CD4-positive, alpha-beta T cell (primary cell): ENCODE measurements around the gene HIPK1. TPM values are rescaled to one million over a fixed set of nuclear protein-coding genes. Genes with fewer than 3 reads are reported as not detected.

Source experiments
- ATAC-seq: fragments of 200-7000 bp; cut with Tn5 transposase; one replicate; pipeline ENCODE4 v1.10.0; 2022; ENCODE audit warnings: mild to moderate bottlenecking; ENCODE audit not compliant: poor library complexity
- CTCF ChIA-PET: fragments of 350-600 bp; sonication (Branson Sonifier 250); formaldehyde crosslinking; loops from one replicate; lab custom pipeline; 2021; ENCODE audit warnings: antibody characterized with exemption, inconsistent platforms; lab: Charles Lee
- POLR2A ChIA-PET: fragments of 350-600 bp; sonication (Branson Sonifier 250); formaldehyde crosslinking; loops from one replicate; lab custom pipeline; 2021; ENCODE audit warnings: antibody characterized with exemption, inconsistent platforms; lab: Charles Lee
- DNase-seq, 14 experiments: peaks; one replicate each; pipeline ENCODE4 v3.0.0-alpha.2; 2013 to 2020; ENCODE audit warnings: mixed read lengths in 2 of 14
- H3K27ac ChIP-seq, 2 donors: one replicate each; pipeline versions ENCODE4 v1.5.1 to v1.7.0; 2013; ENCODE audit warnings: low read length in 2 of 2, low read depth in 1 of 2, mild to moderate bottlenecking in 1 of 2
- H3K27me3 ChIP-seq, 2 experiments: 1 replicate in 1 of 2; 2 replicates in 1 of 2; pipeline versions ENCODE4 v1.6.1 to v1.7.0; 2013; ENCODE audit warnings: low read length in 2 of 2, control low read depth in 1 of 2, mild to moderate bottlenecking in 1 of 2, moderate library complexity in 1 of 2; ENCODE audit not compliant: insufficient read depth in 2 of 2, control insufficient read depth in 1 of 2
- H3K36me3 ChIP-seq: one replicate; pipeline ENCODE4 v1.6.1; 2013; ENCODE audit warnings: low read length, control low read depth; ENCODE audit not compliant: insufficient read depth
- H3K4me1 ChIP-seq: one replicate; pipeline ENCODE4 v1.6.1; 2013; ENCODE audit warnings: low read length, control low read depth; ENCODE audit not compliant: insufficient read depth
- H3K4me3 ChIP-seq: one replicate; pipeline ENCODE4 v1.5.1; 2013; ENCODE audit warnings: mild to moderate bottlenecking, low read length, moderate library complexity
- H3K9me3 ChIP-seq, 2 experiments: 1 replicate in 1 of 2; 2 replicates in 1 of 2; pipeline versions ENCODE4 v1.6.1 to v1.7.0; 2013; ENCODE audit warnings: low read length in 2 of 2, mild to moderate bottlenecking in 2 of 2, control low read depth in 1 of 2, moderate library complexity in 1 of 2; ENCODE audit not compliant: control insufficient read depth in 1 of 2, insufficient read depth in 1 of 2
- H3K27ac Mint-ChIP-seq: one replicate; pipeline ENCODE4 v1.8.0; 2020; ENCODE audit warnings: mixed read lengths
- H3K27me3 Mint-ChIP-seq: one replicate; pipeline ENCODE4 v1.8.0; 2021; ENCODE audit warnings: mixed read lengths
- H3K36me3 Mint-ChIP-seq: one replicate; pipeline ENCODE4 v1.8.0; 2021; ENCODE audit warnings: low read depth, mixed read lengths
- H3K4me1 Mint-ChIP-seq: one replicate; pipeline ENCODE4 v1.8.0; 2021; ENCODE audit warnings: low read depth, mixed read lengths
- H3K4me3 Mint-ChIP-seq: one replicate; pipeline ENCODE4 v1.8.0; 2020; ENCODE audit warnings: mild to moderate bottlenecking, mixed read lengths
- H3K9me3 Mint-ChIP-seq: one replicate; pipeline ENCODE4 v1.8.0; 2020; ENCODE audit warnings: mixed read lengths
- intact Hi-C, 2 experiments: fragments of 100-400 bp; cut with DNase I in 1 of 2; cut with micrococcal nuclease in 1 of 2; formaldehyde crosslinking; loops; one replicate each; pipeline versions ENCODE4 v1.15.1 to v1.9.0; 2023 to 2025; cut with DNase I, micrococcal nuclease
- total RNA-seq, 174 experiments: library from RNA in 2 of 174; stranded (reverse) in 2 of 174; gene quantifications; one replicate each; pipeline ENCODE4 v1.2.3 and lab custom pipeline; 2021 to 2026
- TF ChIP-seq, protein P1 (sequence below): fragments of 200-600 bp; IDR thresholded peaks from one replicate; pipeline ENCODE4 v1.8.0; 2022; ENCODE audit warnings: antibody characterized with exemption, mild to moderate bottlenecking

Gene HIPK1
- total RNA-seq, 2 experiments from 2014 or later = 245 to 251 TPM

DNA sequence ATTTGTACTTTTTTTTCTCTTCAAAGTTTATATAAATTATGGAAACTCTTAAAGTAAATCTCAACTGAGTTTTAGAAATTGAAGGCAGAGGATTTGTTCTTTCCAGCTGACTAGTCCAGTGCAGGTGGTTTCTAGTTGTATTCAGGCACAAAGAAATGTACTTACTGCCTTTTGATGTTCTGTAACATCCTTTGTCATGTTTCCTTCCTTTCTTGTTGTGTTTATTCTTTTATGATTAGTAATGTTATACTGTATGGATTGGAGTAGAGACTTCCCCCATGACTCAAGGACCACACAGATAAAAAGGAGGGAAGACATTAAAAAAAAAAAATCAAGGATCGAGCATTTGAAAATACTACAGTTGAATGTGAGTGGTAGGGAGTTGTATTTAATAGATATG lies 8.0 kb downstream of the HIPK1 start:
- Histone ChIP-seq H3K27ac (no peak overlapping the region), H3K36me3 (peaks cover 15% of the 10 kb centered on the region), H3K4me3 (no peak overlapping the region), H3K4me1 (peaks cover 71% of the 10 kb centered on the region), H3K27me3 (no peaks in the 10 kb centered on the region), H3K9me3 (no peaks in the 10 kb centered on the region)
- Mint-ChIP-seq H3K27ac (peak overlapping the region; percentile 77), H3K27me3 (no peaks in the 10 kb centered on the region), H3K36me3 (peaks cover 45% of the 10 kb centered on the region), H3K4me1 (peaks cover 82% of the 10 kb centered on the region), H3K9me3 (no peaks in the 10 kb centered on the region), H3K4me3 (peak overlapping the region; percentile 82)
- POLR2A ChIA-PET = interaction anchor here (10.1 kb wide), 1 partner anchor 13 kb away, joined by 245 read pairs; no protein-coding TSS in a partner anchor
- DNase-seq (peak in 3 of 14 experiments; percentile 25 to 43 (median 31)), ATAC-seq (peak; percentile 18)
- TF ChIP-seq, protein P1, sequence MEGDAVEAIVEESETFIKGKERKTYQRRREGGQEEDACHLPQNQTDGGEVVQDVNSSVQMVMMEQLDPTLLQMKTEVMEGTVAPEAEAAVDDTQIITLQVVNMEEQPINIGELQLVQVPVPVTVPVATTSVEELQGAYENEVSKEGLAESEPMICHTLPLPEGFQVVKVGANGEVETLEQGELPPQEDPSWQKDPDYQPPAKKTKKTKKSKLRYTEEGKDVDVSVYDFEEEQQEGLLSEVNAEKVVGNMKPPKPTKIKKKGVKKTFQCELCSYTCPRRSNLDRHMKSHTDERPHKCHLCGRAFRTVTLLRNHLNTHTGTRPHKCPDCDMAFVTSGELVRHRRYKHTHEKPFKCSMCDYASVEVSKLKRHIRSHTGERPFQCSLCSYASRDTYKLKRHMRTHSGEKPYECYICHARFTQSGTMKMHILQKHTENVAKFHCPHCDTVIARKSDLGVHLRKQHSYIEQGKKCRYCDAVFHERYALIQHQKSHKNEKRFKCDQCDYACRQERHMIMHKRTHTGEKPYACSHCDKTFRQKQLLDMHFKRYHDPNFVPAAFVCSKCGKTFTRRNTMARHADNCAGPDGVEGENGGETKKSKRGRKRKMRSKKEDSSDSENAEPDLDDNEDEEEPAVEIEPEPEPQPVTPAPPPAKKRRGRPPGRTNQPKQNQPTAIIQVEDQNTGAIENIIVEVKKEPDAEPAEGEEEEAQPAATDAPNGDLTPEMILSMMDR = no peak
- intact Hi-C loops = loop anchor here in 1 of 2 experiments (5.0 kb wide), 1 partner anchor 35 kb away; no protein-coding TSS in a partner anchor
- CTCF ChIA-PET = interaction anchor here (1.7 kb wide), 1 partner anchor 12 kb away, joined by 3 read pairs; no protein-coding TSS in a partner anchor

DNA sequence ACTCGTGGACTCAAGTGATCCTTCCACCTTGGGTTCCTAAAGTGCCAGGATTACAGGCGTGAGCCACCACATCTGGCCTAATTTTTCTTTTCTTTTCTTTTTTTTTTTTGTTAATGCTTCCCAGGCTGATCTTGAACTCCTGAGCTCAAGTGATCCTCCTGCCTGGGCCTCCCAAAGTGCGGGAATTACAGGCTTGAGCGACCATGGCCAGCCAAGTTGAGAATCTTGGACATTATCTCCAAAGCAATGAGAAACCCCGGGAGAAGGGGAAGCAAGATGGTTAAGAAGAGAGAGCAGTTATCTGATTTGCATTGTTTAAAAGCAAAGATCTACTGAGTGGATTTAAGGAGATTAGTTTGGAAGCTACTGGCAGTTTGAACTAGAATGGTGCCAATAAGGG lies 9.1 kb downstream of the HIPK1 start:
- Mint-ChIP-seq H3K4me1 (peaks cover 77% of the 10 kb centered on the region), H3K36me3 (peaks cover 47% of the 10 kb centered on the region), H3K27ac (peak overlapping the region; percentile 77), H3K4me3 (peak overlapping the region; percentile 82), H3K27me3 (no peaks in the 10 kb centered on the region), H3K9me3 (no peaks in the 10 kb centered on the region)
- POLR2A ChIA-PET = interaction anchor here (0.6 to 4.3 kb wide), 5 partner anchors 8 to 67 kb away, joined by 4 to 59 read pairs (median 13); partner anchors contain the start of genes AP4B1, DCLRE1B and HIPK1
- intact Hi-C loops = loop anchor here in 1 of 2 experiments (5.0 kb wide), 1 partner anchor 34 kb away; no protein-coding TSS in a partner anchor
- peaks cover 61% of the 10 kb centered on the region for H3K4me1 ChIP-seq
- TF ChIP-seq, protein P1 = no peak
- H3K36me3 ChIP-seq = peaks cover 16% of the 10 kb centered on the region
- DNase-seq (no peak), ATAC-seq (no peak)
- CTCF ChIA-PET = interaction anchor here (1.2 to 4.2 kb wide), 2 partner anchors 8 kb away, joined by 4 to 18 read pairs; partner anchors contain the start of gene HIPK1
- H3K9me3 ChIP-seq = no peaks in the 10 kb centered on the region
- no peaks in the 10 kb centered on the region for H3K27me3 ChIP-seq
- H3K4me3 ChIP-seq = no peak overlapping the region
- H3K27ac ChIP-seq = no peak overlapping the region

- Histone ChIP-seq H3K9me3 (no peaks in the 10 kb centered on the region), H3K4me3 (peak overlapping the region; percentile 27), H3K27me3 (no peaks in the 10 kb centered on the region), H3K27ac (peak overlapping the region; percentile 33 to 45), H3K4me1 (peaks cover 57% of the 10 kb centered on the region), H3K36me3 (peaks cover 22% of the 10 kb centered on the region)
- ChIA-PET POLR2A (interaction anchor here (0.6 to 4.3 kb wide), 5 partner anchors 8 to 36 kb away, joined by 3 to 59 read pairs (median 13); partner anchors contain the start of genes AP4B1, DCLRE1B and HIPK1), CTCF (interaction anchor here (0.7 to 4.2 kb wide), 2 partner anchors 11 to 37 kb away, joined by 3 to 18 read pairs; partner anchors contain the start of gene HIPK1)
- H3K27me3 Mint-ChIP-seq = no peaks in the 10 kb centered on the region
- peak overlapping the region; percentile 78 for H3K27ac Mint-ChIP-seq
- peak in 6 of 14 experiments; percentile 17 to 80 (median 34) for DNase-seq
- H3K36me3 Mint-ChIP-seq = peaks cover 55% of the 10 kb centered on the region
- H3K4me1 Mint-ChIP-seq = peaks cover 71% of the 10 kb centered on the region
- ATAC-seq = peak; percentile 45
- intact Hi-C loops = loop anchor here in 1 of 2 experiments (1.0 kb wide), 1 partner anchor 9 kb away; no protein-coding TSS in a partner anchor
- no peaks in the 10 kb centered on the region for H3K9me3 Mint-ChIP-seq
- H3K4me3 Mint-ChIP-seq = peak overlapping the region; percentile 82
- TF ChIP-seq, protein P1 = no peak
These were observed 11.5 kb downstream of the HIPK1 start for GRCh38 chr1:113940365-113941244.
